GM10847 (cell line): ENCODE measurements around the gene ZNF655.

Source experiments
- POLR2A ChIP-seq: IDR thresholded peaks from 2 replicates; pipeline ENCODE4 v1.6.1; 2011; ENCODE audit not compliant: insufficient read length; ENCODE audit errors: extremely low read depth

ZNF655 gene

GRCh38 chr7:99588868-99589267, 30.4 kb downstream of the ZNF655 start:
- no peak for TF ChIP-seq POLR2A

- no peak for TF ChIP-seq POLR2A
Measured at GRCh38 chr7:99594948-99595745, 36.7 kb downstream of the ZNF655 start.

- no peak for TF ChIP-seq POLR2A
Measured at GRCh38 chr7:99596408-99596955, 38.0 kb downstream of the ZNF655 start.

- TF ChIP-seq POLR2A: no peak
Measured at GRCh38 chr7:99597762-99598501, 39.5 kb downstream of the ZNF655 start, which contains the start of gene TMEM225B. Gene TMEM225B, plus strand, starts transcription at chr7:99598267. Its CDS starts 6,122 bp downstream, at chr7:99604389.

GRCh38 chr7:99599836-99600235, 41.4 kb downstream of the ZNF655 start:
- TF ChIP-seq POLR2A: no peak

- no peak for TF ChIP-seq POLR2A
Measured at GRCh38 chr7:99601656-99602310, 43.3 kb downstream of the ZNF655 start.

GRCh38 chr7:99605527-99605926, 47.1 kb downstream of the ZNF655 start:
- TF ChIP-seq POLR2A: no peak

GRCh38 chr7:99606531-99606930, 48.1 kb downstream of the ZNF655 start:
- TF ChIP-seq POLR2A: no peak

GRCh38 chr7:99607548-99607947, 49.1 kb downstream of the ZNF655 start:
- no peak for TF ChIP-seq POLR2A

GRCh38 chr7:99614495-99614894, 56.1 kb downstream of the ZNF655 start:
- no peak for TF ChIP-seq POLR2A

- no peak for TF ChIP-seq POLR2A
Measured at GRCh38 chr7:99615989-99616358, 57.5 kb downstream of the ZNF655 start.

GRCh38 chr7:99616359-99617191, 58.1 kb downstream of the ZNF655 start, which contains the start of gene ZSCAN25:
Gene ZSCAN25, plus strand, starts transcription at chr7:99616946. Its CDS starts 2,661 bp downstream, at chr7:99619607.
- TF ChIP-seq POLR2A: peak; percentile 78

GRCh38 chr7:99617192-99617781, 58.8 kb downstream of the ZNF655 start:
- TF ChIP-seq POLR2A: no peak

GRCh38 chr7:99618726-99619125, 60.3 kb downstream of the ZNF655 start:
- TF ChIP-seq POLR2A: no peak
